CD4-positive, alpha-beta T cell (primary cell): ENCODE results near the gene EFCAB8. TPM values are rescaled to one million over a fixed set of nuclear protein-coding genes. Genes with fewer than 3 reads are reported as not detected.

ENCODE experiments used
- ATAC-seq: fragments of 200-7000 bp; cut with Tn5 transposase; one replicate; pipeline ENCODE4 v1.10.0; 2022; ENCODE audit warnings: mild to moderate bottlenecking; ENCODE audit not compliant: poor library complexity
- CTCF ChIA-PET: fragments of 350-600 bp; sonication (Branson Sonifier 250); formaldehyde crosslinking; loops from one replicate; lab custom pipeline; 2021; ENCODE audit warnings: antibody characterized with exemption, inconsistent platforms; lab: Charles Lee
- POLR2A ChIA-PET: fragments of 350-600 bp; sonication (Branson Sonifier 250); formaldehyde crosslinking; loops from one replicate; lab custom pipeline; 2021; ENCODE audit warnings: antibody characterized with exemption, inconsistent platforms; lab: Charles Lee
- DNase-seq, 14 experiments: peaks; one replicate each; pipeline ENCODE4 v3.0.0-alpha.2; 2013 to 2020; ENCODE audit warnings: mixed read lengths in 2 of 14
- H3K27ac ChIP-seq, 2 donors: one replicate each; pipeline versions ENCODE4 v1.5.1 to v1.7.0; 2013; ENCODE audit warnings: low read length in 2 of 2, low read depth in 1 of 2, mild to moderate bottlenecking in 1 of 2
- H3K27me3 ChIP-seq, 2 experiments: 1 replicate in 1 of 2; 2 replicates in 1 of 2; pipeline versions ENCODE4 v1.6.1 to v1.7.0; 2013; ENCODE audit warnings: low read length in 2 of 2, control low read depth in 1 of 2, mild to moderate bottlenecking in 1 of 2, moderate library complexity in 1 of 2; ENCODE audit not compliant: insufficient read depth in 2 of 2, control insufficient read depth in 1 of 2
- H3K36me3 ChIP-seq: one replicate; pipeline ENCODE4 v1.6.1; 2013; ENCODE audit warnings: low read length, control low read depth; ENCODE audit not compliant: insufficient read depth
- H3K4me1 ChIP-seq: one replicate; pipeline ENCODE4 v1.6.1; 2013; ENCODE audit warnings: low read length, control low read depth; ENCODE audit not compliant: insufficient read depth
- H3K4me3 ChIP-seq: one replicate; pipeline ENCODE4 v1.5.1; 2013; ENCODE audit warnings: mild to moderate bottlenecking, low read length, moderate library complexity
- H3K9me3 ChIP-seq, 2 experiments: 1 replicate in 1 of 2; 2 replicates in 1 of 2; pipeline versions ENCODE4 v1.6.1 to v1.7.0; 2013; ENCODE audit warnings: low read length in 2 of 2, mild to moderate bottlenecking in 2 of 2, control low read depth in 1 of 2, moderate library complexity in 1 of 2; ENCODE audit not compliant: control insufficient read depth in 1 of 2, insufficient read depth in 1 of 2
- H3K27ac Mint-ChIP-seq: one replicate; pipeline ENCODE4 v1.8.0; 2020; ENCODE audit warnings: mixed read lengths
- H3K27me3 Mint-ChIP-seq: one replicate; pipeline ENCODE4 v1.8.0; 2021; ENCODE audit warnings: mixed read lengths
- H3K36me3 Mint-ChIP-seq: one replicate; pipeline ENCODE4 v1.8.0; 2021; ENCODE audit warnings: low read depth, mixed read lengths
- H3K4me1 Mint-ChIP-seq: one replicate; pipeline ENCODE4 v1.8.0; 2021; ENCODE audit warnings: low read depth, mixed read lengths
- H3K4me3 Mint-ChIP-seq: one replicate; pipeline ENCODE4 v1.8.0; 2020; ENCODE audit warnings: mild to moderate bottlenecking, mixed read lengths
- H3K9me3 Mint-ChIP-seq: one replicate; pipeline ENCODE4 v1.8.0; 2020; ENCODE audit warnings: mixed read lengths
- CTCF ChIP-seq: fragments of 200-600 bp; IDR thresholded peaks from one replicate; pipeline ENCODE4 v1.8.0; 2022; ENCODE audit warnings: antibody characterized with exemption, mild to moderate bottlenecking
- intact Hi-C, 2 experiments: fragments of 100-400 bp; cut with DNase I in 1 of 2; cut with micrococcal nuclease in 1 of 2; formaldehyde crosslinking; loops; one replicate each; pipeline versions ENCODE4 v1.15.1 to v1.9.0; 2023 to 2025; cut with DNase I, micrococcal nuclease
- total RNA-seq, 174 experiments: library from RNA in 2 of 174; stranded (reverse) in 2 of 174; gene quantifications; one replicate each; pipeline ENCODE4 v1.2.3 and lab custom pipeline; 2021 to 2026

EFCAB8 gene
- total RNA-seq, 2 experiments from 2014 or later, result 0.81 to 2.5 TPM

- POLR2A ChIA-PET, result interaction anchor here (0.5 to 0.9 kb wide), 2 partner anchors 9 to 125 kb away, joined by 3 to 4 read pairs; no protein-coding TSS in a partner anchor
Observed at GRCh38 chr20:32823737-32824588, 34.8 kb upstream of the EFCAB8 start.

GRCh38 chr20:32828029-32828680 lies 30.6 kb upstream of the EFCAB8 start:
- Histone ChIP-seq H3K4me3 (no peak overlapping the region), H3K36me3 (peaks cover 58% of the 10 kb centered on the region), H3K27me3 (no peaks in the 10 kb centered on the region), H3K27ac (no peak overlapping the region), H3K4me1 (peaks cover 48% of the 10 kb centered on the region), H3K9me3 (no peaks in the 10 kb centered on the region)
- intact Hi-C loops, result loop anchor here in 1 of 2 experiments (10.0 kb wide), 1 partner anchor 623 kb away; the partner anchor contains the start of genes PLAGL2 and POFUT1
- peaks cover 81% of the 10 kb centered on the region for H3K36me3 Mint-ChIP-seq
- no peak overlapping the region for H3K4me3 Mint-ChIP-seq
- ATAC-seq (no peak), DNase-seq (no peak)
- peaks cover 71% of the 10 kb centered on the region for H3K4me1 Mint-ChIP-seq
- no peaks in the 10 kb centered on the region for H3K9me3 Mint-ChIP-seq
- ChIA-PET CTCF (interaction anchor here (0.9 kb wide), 1 partner anchor 38 kb away, joined by 3 read pairs; no protein-coding TSS in a partner anchor), POLR2A (interaction anchor here (1.7 kb wide), 1 partner anchor 9 kb away, joined by 5 read pairs; no protein-coding TSS in a partner anchor)
- TF ChIP-seq CTCF, result no peak
- peak overlapping the region; percentile 45 for H3K27ac Mint-ChIP-seq
- no peaks in the 10 kb centered on the region for H3K27me3 Mint-ChIP-seq

More at GRCh38 chr20:32823737-32824588, 34.8 kb upstream of the EFCAB8 start:
- Mint-ChIP-seq H3K4me3 (peak overlapping the region; percentile 55), H3K36me3 (peaks cover 50% of the 10 kb centered on the region), H3K27ac (peak overlapping the region; percentile 98), H3K27me3 (no peaks in the 10 kb centered on the region), H3K4me1 (peaks cover 68% of the 10 kb centered on the region), H3K9me3 (no peaks in the 10 kb centered on the region)
- Histone ChIP-seq H3K36me3 (peaks cover 30% of the 10 kb centered on the region), H3K9me3 (no peaks in the 10 kb centered on the region), H3K4me1 (peaks cover 53% of the 10 kb centered on the region), H3K27me3 (no peaks in the 10 kb centered on the region), H3K27ac (no peak overlapping the region), H3K4me3 (no peak overlapping the region)
- TF ChIP-seq CTCF, result no peak
- intact Hi-C loops, result loop anchor here in 1 of 2 experiments (5.0 to 10.0 kb wide), 2 partner anchors 467 to 619 kb away; partner anchors contain the start of genes ASXL1, PLAGL2 and POFUT1
- CTCF ChIA-PET, result interaction anchor here (0.6 to 1.5 kb wide), 2 partner anchors 27 to 1088 kb away, joined by 3 to 4 read pairs; no protein-coding TSS in a partner anchor
- DNase-seq (no peak), ATAC-seq (no peak)
